NCI-H82 treated with DMSO at 0.1 percent for 48 hours (cell line): Measurements from ENCODE around the gene TAP1.

Experiments used
- DNase-seq: peaks from one replicate; lab custom pipeline; 2025; ENCODE audit not compliant: unreplicated experiment; lab: John Stamatoyannopoulos, UW

TAP1 gene

GRCh38 chr6:32865724-32866443 lies 12.4 kb upstream of the TAP1 start:
- no peak for DNase-seq

GRCh38 chr6:32862725-32863124 lies 9.2 kb upstream of the TAP1 start:
- DNase-seq = no peak

- no peak for DNase-seq
Observed at GRCh38 chr6:32860674-32861073, 7.2 kb upstream of the TAP1 start.

- no peak for DNase-seq
Observed at GRCh38 chr6:32858194-32858593, 4.7 kb upstream of the TAP1 start.

- no peak for DNase-seq
Observed at GRCh38 chr6:32857156-32857891, 3.8 kb upstream of the TAP1 start.

- no peak for DNase-seq
Observed at GRCh38 chr6:32855467-32856174, 2.1 kb upstream of the TAP1 start.

- DNase-seq = no peak
Observed at GRCh38 chr6:32854376-32855178, 1.1 kb upstream of the TAP1 start.

GRCh38 chr6:32852844-32853540 lies 512 bp downstream of the TAP1 start:
- no peak for DNase-seq

- DNase-seq = no peak
Observed at GRCh38 chr6:32852018-32852843, 1.3 kb downstream of the TAP1 start.

GRCh38 chr6:32851025-32851424 lies 2.5 kb downstream of the TAP1 start:
- no peak for DNase-seq

- no peak for DNase-seq
Observed at GRCh38 chr6:32849126-32849525, 4.4 kb downstream of the TAP1 start.

- no peak for DNase-seq
Observed at GRCh38 chr6:32847795-32848194, 5.7 kb downstream of the TAP1 start.

GRCh38 chr6:32847004-32847403 lies 6.5 kb downstream of the TAP1 start:
- no peak for DNase-seq

- no peak for DNase-seq
Observed at GRCh38 chr6:32845384-32845884, 8.1 kb downstream of the TAP1 start.

- DNase-seq = no peak
Observed at GRCh38 chr6:32844839-32845383, 8.6 kb downstream of the TAP1 start.

- DNase-seq = peak; percentile 65
Observed at GRCh38 chr6:32843979-32844838, 9.3 kb downstream of the TAP1 start, which contains the start of gene PSMB8. PSMB8 (minus strand) TSS chr6:32844047; CDS start chr6:32843996, 51 bp downstream.

GRCh38 chr6:32843331-32843978 lies 10.0 kb downstream of the TAP1 start:
- DNase-seq = no peak

- DNase-seq = no peak
Observed at GRCh38 chr6:32842690-32843089, 10.8 kb downstream of the TAP1 start.
